IMR-90 (cell line): ENCODE measurements around the gene KCTD10.

Experiments
- RCOR1 ChIP-seq: IDR thresholded peaks from 2 replicates; pipeline ENCODE4 v1.6.1; 2012; ENCODE audit warnings: mild to moderate bottlenecking, low read length, improper control_type of control experiment; ENCODE audit not compliant: insufficient replicate concordance
- TF ChIP-seq, protein P1 (sequence below): conservative IDR thresholded peaks from 2 replicates; pipeline ENCODE4 v1.5.1; 2012; ENCODE audit warnings: mild to moderate bottlenecking, low read depth, low read length, improper control_type of control experiment

DNA sequence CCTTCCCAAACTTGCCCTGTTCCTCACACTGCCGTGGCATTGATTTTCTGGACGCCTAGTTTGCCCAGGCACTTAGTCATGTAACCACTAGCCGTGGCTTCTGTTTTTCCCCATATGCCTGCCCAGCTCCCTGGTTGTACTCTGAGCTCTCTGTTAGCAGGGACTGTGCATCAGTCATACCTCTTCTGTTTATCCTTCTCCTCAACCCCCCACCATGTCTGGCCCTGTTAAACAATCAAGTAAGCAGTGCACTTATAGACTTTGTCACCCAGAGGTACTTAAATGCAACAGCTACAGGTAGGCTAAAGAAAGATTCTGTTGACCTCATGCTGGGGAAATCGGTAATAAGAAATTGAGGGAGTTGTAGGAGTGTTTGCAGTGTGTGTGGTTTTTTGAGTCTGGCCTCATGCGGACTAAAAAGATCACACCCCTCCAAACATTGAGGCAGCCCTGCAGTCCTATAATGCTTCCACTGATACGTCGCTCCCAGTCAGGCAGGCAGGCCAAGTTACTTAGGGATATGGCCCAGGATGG, 17.3 kb upstream of the KCTD10 start:
- TF ChIP-seq RCOR1, result no peak
- TF ChIP-seq, protein P1, sequence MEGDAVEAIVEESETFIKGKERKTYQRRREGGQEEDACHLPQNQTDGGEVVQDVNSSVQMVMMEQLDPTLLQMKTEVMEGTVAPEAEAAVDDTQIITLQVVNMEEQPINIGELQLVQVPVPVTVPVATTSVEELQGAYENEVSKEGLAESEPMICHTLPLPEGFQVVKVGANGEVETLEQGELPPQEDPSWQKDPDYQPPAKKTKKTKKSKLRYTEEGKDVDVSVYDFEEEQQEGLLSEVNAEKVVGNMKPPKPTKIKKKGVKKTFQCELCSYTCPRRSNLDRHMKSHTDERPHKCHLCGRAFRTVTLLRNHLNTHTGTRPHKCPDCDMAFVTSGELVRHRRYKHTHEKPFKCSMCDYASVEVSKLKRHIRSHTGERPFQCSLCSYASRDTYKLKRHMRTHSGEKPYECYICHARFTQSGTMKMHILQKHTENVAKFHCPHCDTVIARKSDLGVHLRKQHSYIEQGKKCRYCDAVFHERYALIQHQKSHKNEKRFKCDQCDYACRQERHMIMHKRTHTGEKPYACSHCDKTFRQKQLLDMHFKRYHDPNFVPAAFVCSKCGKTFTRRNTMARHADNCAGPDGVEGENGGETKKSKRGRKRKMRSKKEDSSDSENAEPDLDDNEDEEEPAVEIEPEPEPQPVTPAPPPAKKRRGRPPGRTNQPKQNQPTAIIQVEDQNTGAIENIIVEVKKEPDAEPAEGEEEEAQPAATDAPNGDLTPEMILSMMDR, result no peak
